ENCODE data around the gene KIF26B. TPM values are rescaled to one million over a fixed set of nuclear protein-coding genes. Genes with fewer than 3 reads are reported as not detected.

KIF26B gene
- total RNA-seq, 4 donors from 2014 or later: 3.6 to 7.0 (median 5.2) TPM

- H3K4me1 ChIP-seq: no peaks in the 10 kb centered on the region
- no peaks in the 10 kb centered on the region for H3K36me3 ChIP-seq
- WGBS: 65% methylated on average over 9 of the region's 9 CpGs
- no peaks in the 10 kb centered on the region for H3K9me3 ChIP-seq
- TF ChIP-seq POLR2AphosphoS5 (IDR thresholded peaks at IDR 0.05) (no peak), POLR2A (IDR thresholded peaks at IDR 0.05) (no peak), EP300 (IDR thresholded peaks at IDR 0.05) (no peak), CTCF (IDR thresholded peaks at IDR 0.05) (no peak)
- H3K4me3 ChIP-seq: no peak overlapping the region
- DNase-seq (ENCODE audit: low spot score in 2 of 2): no peak
- no peak overlapping the region for H3K27ac ChIP-seq
- H3K27me3 ChIP-seq: peaks cover 23% of the 10 kb centered on the region
Observed at GRCh38 chr1:245131026-245131393, 23.8 kb upstream of the KIF26B start.

GRCh38 chr1:245132771-245133170 is 22.0 kb upstream of the KIF26B start:
- Histone ChIP-seq H3K4me1 (no peaks in the 10 kb centered on the region), H3K27me3 (peaks cover 23% of the 10 kb centered on the region), H3K4me3 (no peak overlapping the region), H3K9me3 (no peaks in the 10 kb centered on the region), H3K36me3 (no peaks in the 10 kb centered on the region), H3K27ac (no peak overlapping the region)
- no peak for DNase-seq (ENCODE audit: low spot score in 2 of 2)
- WGBS: 78% methylated on average over 11 of the region's 11 CpGs
- TF ChIP-seq CTCF (IDR thresholded peaks at IDR 0.05) (no peak), POLR2A (IDR thresholded peaks at IDR 0.05) (no peak), POLR2AphosphoS5 (IDR thresholded peaks at IDR 0.05) (no peak), EP300 (IDR thresholded peaks at IDR 0.05) (no peak)

GRCh38 chr1:245133995-245134715 is 20.6 kb upstream of the KIF26B start:
- H3K9me3 ChIP-seq: no peaks in the 10 kb centered on the region
- peaks cover 22% of the 10 kb centered on the region for H3K27me3 ChIP-seq
- peak; percentile 43 for DNase-seq (ENCODE audit: low spot score in 2 of 2)
- no peak overlapping the region for H3K4me3 ChIP-seq
- no peak overlapping the region for H3K27ac ChIP-seq
- 82% methylated on average over 17 of the region's 17 CpGs for WGBS
- TF ChIP-seq CTCF (IDR thresholded peaks at IDR 0.05) (no peak), POLR2A (IDR thresholded peaks at IDR 0.05) (no peak), EP300 (IDR thresholded peaks at IDR 0.05) (no peak)
- no peaks in the 10 kb centered on the region for H3K4me1 ChIP-seq
- no peaks in the 10 kb centered on the region for H3K36me3 ChIP-seq

- H3K4me3 ChIP-seq: no peak overlapping the region
- no peaks in the 10 kb centered on the region for H3K36me3 ChIP-seq
- H3K27me3 ChIP-seq: no peaks in the 10 kb centered on the region
- WGBS: 87% methylated on average over 14 of the region's 18 CpGs
- no peaks in the 10 kb centered on the region for H3K4me1 ChIP-seq
- H3K27ac ChIP-seq: no peak overlapping the region
- no peak for TF ChIP-seq POLR2A (IDR thresholded peaks at IDR 0.05)
- TF ChIP-seq CTCF (IDR thresholded peaks at IDR 0.05): no peak
- TF ChIP-seq EP300 (IDR thresholded peaks at IDR 0.05): no peak
- TF ChIP-seq POLR2AphosphoS5 (IDR thresholded peaks at IDR 0.05): no peak
- peak; percentile 5 to 54 for DNase-seq (ENCODE audit: low spot score in 2 of 2)
- H3K9me3 ChIP-seq: no peaks in the 10 kb centered on the region
Observed at GRCh38 chr1:245142171-245142798, 12.5 kb upstream of the KIF26B start.

GRCh38 chr1:245142976-245143375 is 11.8 kb upstream of the KIF26B start:
- TF ChIP-seq EP300 (IDR thresholded peaks at IDR 0.05): no peak
- TF ChIP-seq POLR2A (IDR thresholded peaks at IDR 0.05): no peak
- TF ChIP-seq POLR2AphosphoS5 (IDR thresholded peaks at IDR 0.05): no peak
- no peak for TF ChIP-seq CTCF (IDR thresholded peaks at IDR 0.05)
- Histone ChIP-seq H3K27me3 (peaks cover under 1% of the 10 kb centered on the region), H3K4me1 (no peaks in the 10 kb centered on the region), H3K36me3 (no peaks in the 10 kb centered on the region), H3K4me3 (no peak overlapping the region), H3K27ac (no peak overlapping the region), H3K9me3 (no peaks in the 10 kb centered on the region)
- peak in 1 of 2 donors; percentile 45 for DNase-seq (ENCODE audit: low spot score in 2 of 2)
- 93% methylated on average over 14 of the region's 14 CpGs for WGBS

Data from suprapubic skin (tissue), 4 donors.